IMR-90 (cell line): ENCODE measurements around the gene UBE3C. TPM values are rescaled to one million over a fixed set of nuclear protein-coding genes. Genes with fewer than 3 reads are reported as not detected.

Source experiments
- ATAC-seq: fragments of 200-7000 bp; cut with Tn5 transposase; 2 replicates; pipeline ENCODE4 v1.9.1; 2020; ENCODE audit warnings: low read depth, mild to moderate bottlenecking, moderate library complexity
- BruUV-seq: library from RNA; stranded (reverse); fragments of 400-500 nt; replicated peaks from 2 replicates; lab custom pipeline; 2021; lab: Mats Ljungman, UMichigan
- CTCF ChIA-PET: fragments of 300-600 bp; formaldehyde crosslinking; extraction: SDS; loops from one replicate; lab custom pipeline; 2021; ENCODE audit warnings: antibody characterized with exemption; lab: Yijun Ruan, JAX
- POLR2A ChIA-PET: fragments of 300-600 bp; sonication (Branson Sonifier 250); formaldehyde crosslinking; loops from one replicate; lab custom pipeline; 2022; ENCODE audit warnings: antibody characterized with exemption; ENCODE audit not compliant: unreplicated experiment; lab: Charles Lee
- DNase-seq: peaks from one replicate; pipeline ENCODE4 v3.0.0; 2013
- H2AFZ ChIP-seq: replicated peaks from 2 replicates; pipeline ENCODE3; 2013; ENCODE audit warnings: low read length, mild to moderate bottlenecking; ENCODE audit not compliant: poor library complexity
- H2AK5ac ChIP-seq: 2 replicates; pipeline ENCODE4 v1.6.1; 2013; ENCODE audit warnings: low read depth, low read length, inconsistent platforms
- H2AK9ac ChIP-seq: replicated peaks from 2 replicates; pipeline ENCODE3; 2013; ENCODE audit warnings: mild to moderate bottlenecking, low read depth, low read length, moderate library complexity; ENCODE audit not compliant: poor library complexity
- H2BK120ac ChIP-seq: 2 replicates; pipeline ENCODE4 v1.6.1; 2013; ENCODE audit warnings: low read depth, low read length, inconsistent platforms
- H2BK15ac ChIP-seq: 3 replicates; pipeline ENCODE4 v1.6.1; 2013; ENCODE audit warnings: low read depth, low read length, inconsistent platforms
- H2BK20ac ChIP-seq: 2 replicates; pipeline ENCODE4 v1.6.1; 2013; ENCODE audit warnings: low read depth, mild to moderate bottlenecking, inconsistent platforms, low read length, moderate library complexity
- H2BK5ac ChIP-seq: 2 replicates; pipeline ENCODE4 v1.6.1; 2013; ENCODE audit warnings: mild to moderate bottlenecking, low read depth, low read length, inconsistent platforms; ENCODE audit not compliant: poor library complexity, severe bottlenecking
- H3K14ac ChIP-seq: replicated peaks from 2 replicates; pipeline ENCODE4 v1.6.1; 2013; ENCODE audit warnings: low read depth, low read length, inconsistent platforms
- H3K18ac ChIP-seq: 2 replicates; pipeline ENCODE4 v1.6.1; 2013; ENCODE audit warnings: low read depth, low read length, control low read depth
- H3K23ac ChIP-seq: 2 replicates; pipeline ENCODE4 v1.6.1; 2013; ENCODE audit warnings: low read depth, low read length, inconsistent platforms
- H3K27ac ChIP-seq: 2 replicates; pipeline ENCODE4 v1.5.1; 2013; ENCODE audit warnings: mild to moderate bottlenecking, control low read depth, low read length; ENCODE audit not compliant: insufficient read depth
- H3K27me3 ChIP-seq: 2 replicates; pipeline ENCODE4 v1.6.1; 2013; ENCODE audit warnings: low read length; ENCODE audit not compliant: control insufficient read depth, insufficient read depth
- H3K36me3 ChIP-seq: 2 replicates; pipeline ENCODE4 v1.6.1; 2013; ENCODE audit warnings: low read length, mixed read lengths; ENCODE audit not compliant: control insufficient read depth, insufficient read depth
- H3K4ac ChIP-seq: 2 replicates; pipeline ENCODE4 v1.6.1; 2013; ENCODE audit warnings: low read depth, low read length, inconsistent platforms
- H3K4me1 ChIP-seq: 2 replicates; pipeline ENCODE4 v1.6.1; 2013; ENCODE audit warnings: low read length, mixed read lengths; ENCODE audit not compliant: control insufficient read depth, insufficient read depth
- H3K4me2 ChIP-seq: 2 replicates; pipeline ENCODE4 v1.6.1; 2013; ENCODE audit warnings: low read depth, mild to moderate bottlenecking, control low read depth, low read length, moderate library complexity
- H3K4me3 ChIP-seq: 2 replicates; pipeline ENCODE4 v1.5.1; 2013; ENCODE audit warnings: low read depth, mild to moderate bottlenecking, control low read depth, low read length, moderate library complexity; ENCODE audit not compliant: insufficient read depth
- H3K56ac ChIP-seq: 2 replicates; pipeline ENCODE4 v1.6.1; 2013; ENCODE audit warnings: low read length, inconsistent platforms; ENCODE audit not compliant: insufficient read depth; ENCODE audit errors: extremely low read depth
- H3K79me1 ChIP-seq, 2 experiments: 2 replicates each; pipeline ENCODE4 v1.6.1; 2013; ENCODE audit warnings: low read length in 2 of 2, inconsistent platforms in 1 of 2, low read depth in 1 of 2
- H3K9ac ChIP-seq: 2 replicates; pipeline ENCODE4 v1.6.1; 2013; ENCODE audit warnings: low read depth, low read length, control low read depth
- H3K9me1 ChIP-seq: 2 replicates; pipeline ENCODE4 v1.6.1; 2013; ENCODE audit warnings: low read length, inconsistent platforms; ENCODE audit not compliant: insufficient read depth
- H3K9me3 ChIP-seq: 2 replicates; pipeline ENCODE4 v1.6.1; 2013; ENCODE audit warnings: low read length; ENCODE audit not compliant: control insufficient read depth, insufficient read depth
- H4K20me1 ChIP-seq: 2 replicates; pipeline ENCODE4 v1.6.1; 2013; ENCODE audit warnings: low read length, inconsistent platforms; ENCODE audit not compliant: insufficient read depth
- H4K5ac ChIP-seq: 2 replicates; pipeline ENCODE4 v1.6.1; 2013; ENCODE audit warnings: mild to moderate bottlenecking, low read depth, low read length, control low read depth
- H4K8ac ChIP-seq, 2 experiments: 2 replicates each; pipeline ENCODE4 v1.6.1; 2013; ENCODE audit warnings: low read depth in 2 of 2, low read length in 2 of 2, control low read depth in 1 of 2, inconsistent platforms in 1 of 2
- H4K91ac ChIP-seq: 2 replicates; pipeline ENCODE4 v1.6.1; 2013; ENCODE audit warnings: low read depth, low read length, inconsistent platforms; ENCODE audit not compliant: insufficient read depth
- BHLHE40 ChIP-seq: fragments of 150-350 bp; IDR thresholded peaks from 2 replicates; pipeline ENCODE4 v1.6.1; 2016; ENCODE audit warnings: mild to moderate bottlenecking, low read depth, low read length
- CTCF ChIP-seq: conservative IDR thresholded peaks from 2 replicates; pipeline ENCODE4 v1.5.1; 2012; ENCODE audit warnings: mild to moderate bottlenecking, low read depth, low read length, improper control_type of control experiment
- FOS ChIP-seq: fragments of 150-350 bp; IDR thresholded peaks from 2 replicates; pipeline ENCODE4 v1.6.1; 2016; ENCODE audit warnings: low read depth, low read length
- MAZ ChIP-seq: IDR thresholded peaks from 2 replicates; pipeline ENCODE4 v1.6.1; 2012; ENCODE audit warnings: low read depth, mild to moderate bottlenecking, low read length, improper control_type of control experiment, moderate library complexity, borderline replicate concordance
- MXI1 ChIP-seq: IDR thresholded peaks from 2 replicates; pipeline ENCODE4 v1.6.1; 2012; ENCODE audit warnings: low read depth, mild to moderate bottlenecking, low read length, moderate library complexity, borderline replicate concordance
- NFE2L2 ChIP-seq: fragments of 150-350 bp; IDR thresholded peaks from 2 replicates; pipeline ENCODE4 v1.6.1; 2016; ENCODE audit warnings: low read depth, mild to moderate bottlenecking, low read length
- POLR2A ChIP-seq: IDR thresholded peaks from 2 replicates; pipeline ENCODE4 v1.6.1; 2012; ENCODE audit warnings: mild to moderate bottlenecking, low read depth, low read length
- RAD21 ChIP-seq: IDR thresholded peaks from 2 replicates; pipeline ENCODE4 v1.6.1; 2012; ENCODE audit warnings: low read length, improper control_type of control experiment
- RCOR1 ChIP-seq: IDR thresholded peaks from 2 replicates; pipeline ENCODE4 v1.6.1; 2012; ENCODE audit warnings: mild to moderate bottlenecking, low read length, improper control_type of control experiment; ENCODE audit not compliant: insufficient replicate concordance
- RFX5 ChIP-seq: IDR thresholded peaks from 2 replicates; pipeline ENCODE4 v1.8.0; 2012; ENCODE audit warnings: low read depth, mild to moderate bottlenecking, low read length, moderate library complexity
- SMC3 ChIP-seq: fragments of 150-350 bp; IDR thresholded peaks from 2 replicates; pipeline ENCODE4 v1.6.1; 2016; ENCODE audit warnings: low read depth, mild to moderate bottlenecking, antibody characterized with exemption, low read length, moderate library complexity
- WGBS, 2 experiments: methylation state at CpG; one replicate each; pipeline versions ENCODE4 v1.1.5 to v1.1.7; 2013; ENCODE audit warnings: missing lambda C conversion rate in 2 of 2; ENCODE audit not compliant: insufficient read length in 1 of 2; ENCODE audit errors: extremely low coverage in 2 of 2; 5-methylcytosine and 5-hydroxymethylcytosine counted together
- dilution Hi-C: fragments of 300-500 bp; cut with HindIII; formaldehyde crosslinking; loops from one replicate; pipeline ENCODE4 v1.14.3; 2018; ENCODE audit warnings: low sequenced_read_pairs; ENCODE audit not compliant: unreplicated experiment
- in situ Hi-C: fragments of 300-500 bp; cut with MboI; formaldehyde crosslinking; loops from 3 replicates; pipeline ENCODE4 v1.14.3; 2019; ENCODE audit warnings: low sequenced_read_pairs, inconsistent platforms, mixed read lengths
- intact Hi-C: fragments of 100-400 bp; cut with micrococcal nuclease; formaldehyde crosslinking; loops from 2 replicates; pipeline ENCODE4 v1.10.0; 2022
- polyA plus RNA-seq, 3 experiments: library from polyadenylated mRNA; depleted of rRNA; stranded (reverse); fragments of >200 nt; gene quantifications; 2 replicates each; pipeline ENCODE4 v1.2.3, GENCODE V29; 2012; ENCODE audit warnings: low replicate concordance in 1 of 3
- total RNA-seq: library from RNA; depleted of rRNA; stranded (reverse); fragments of >200 nt; gene quantifications from 2 replicates; pipeline ENCODE4 v1.2.3, GENCODE V29; 2012
- TF ChIP-seq, protein P1 (sequence below): fragments of 150-350 bp; IDR thresholded peaks from 2 replicates; pipeline ENCODE4 v1.6.1; 2016; ENCODE audit warnings: low read depth, mild to moderate bottlenecking, low read length, moderate library complexity, borderline replicate concordance

The UBE3C gene
- total and polyA plus RNA-seq, 2 of the 4 experiments (the other 2 are of a cell fraction): 43.0 to 60.6 TPM

DNA sequence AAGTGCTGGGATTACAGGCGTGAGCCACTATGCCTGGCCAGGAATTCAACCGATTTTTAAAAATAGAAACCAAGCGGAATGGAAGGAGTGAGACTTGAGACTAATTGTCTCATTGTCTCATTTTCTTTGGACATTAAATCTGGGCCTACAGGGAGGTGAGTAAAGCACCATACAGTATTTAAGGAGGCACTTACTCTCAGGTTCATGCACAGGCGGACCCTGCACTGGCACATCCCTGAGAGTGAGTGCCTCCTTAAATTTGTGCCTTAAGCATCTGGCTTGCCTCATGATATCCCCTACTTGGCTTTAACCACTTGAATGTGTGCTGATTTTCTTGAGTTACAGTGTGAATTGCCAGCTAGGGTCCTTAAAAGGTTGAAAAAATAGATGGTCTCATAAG lies 10.6 kb downstream of the UBE3C start:
- Histone ChIP-seq H4K91ac (no peak overlapping the region), H4K5ac (no peak overlapping the region), H2AK5ac (no peak overlapping the region), H2BK120ac (no peak overlapping the region), H4K20me1 (peaks cover 95% of the 10 kb centered on the region), H3K9me3 (no peaks in the 10 kb centered on the region), H3K27me3 (no peaks in the 10 kb centered on the region), H3K4me2 (no peak overlapping the region), H2BK5ac (no peak overlapping the region), H3K9ac (no peak overlapping the region), H3K56ac (no peak overlapping the region), H2AFZ (no peak overlapping the region), H3K4me3 (no peak overlapping the region), H3K27ac (no peak overlapping the region), H3K14ac (no peak overlapping the region), H3K4me1 (peaks cover 4% of the 10 kb centered on the region), H2BK20ac (no peak overlapping the region), H3K36me3 (peaks cover 5% of the 10 kb centered on the region), H4K8ac (no peak overlapping the region), H3K4ac (no peak overlapping the region), H2BK15ac (no peak overlapping the region), H2AK9ac (no peak overlapping the region), H3K9me1 (peaks cover 13% of the 10 kb centered on the region), H3K79me1 (peaks cover 0 to 62% of the 10 kb centered on the region in 2 experiments; a peak in 3 of 4 replicates), H3K23ac (no peak overlapping the region), H3K18ac (no peak overlapping the region)
- intact Hi-C loops (no loop called here), dilution Hi-C loops (no loop called here), in situ Hi-C loops (loop anchor here (25.0 kb wide), 2 partner anchors 187 to 512 kb away; partner anchors contain the start of gene RNF32)
- TF ChIP-seq POLR2A: no peak
- no peak for TF ChIP-seq NFE2L2
- no peak for TF ChIP-seq RAD21
- no peak for TF ChIP-seq FOS
- no peak for TF ChIP-seq MAZ
- no peak for TF ChIP-seq SMC3
- TF ChIP-seq MXI1: no peak
- no peak for TF ChIP-seq CTCF
- TF ChIP-seq, protein P1, sequence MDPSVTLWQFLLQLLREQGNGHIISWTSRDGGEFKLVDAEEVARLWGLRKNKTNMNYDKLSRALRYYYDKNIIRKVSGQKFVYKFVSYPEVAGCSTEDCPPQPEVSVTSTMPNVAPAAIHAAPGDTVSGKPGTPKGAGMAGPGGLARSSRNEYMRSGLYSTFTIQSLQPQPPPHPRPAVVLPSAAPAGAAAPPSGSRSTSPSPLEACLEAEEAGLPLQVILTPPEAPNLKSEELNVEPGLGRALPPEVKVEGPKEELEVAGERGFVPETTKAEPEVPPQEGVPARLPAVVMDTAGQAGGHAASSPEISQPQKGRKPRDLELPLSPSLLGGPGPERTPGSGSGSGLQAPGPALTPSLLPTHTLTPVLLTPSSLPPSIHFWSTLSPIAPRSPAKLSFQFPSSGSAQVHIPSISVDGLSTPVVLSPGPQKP: no peak
- TF ChIP-seq RFX5: no peak
- TF ChIP-seq BHLHE40: no peak
- TF ChIP-seq RCOR1: no peak
- BruUV-seq: no TSS peak
- POLR2A ChIA-PET: no interaction called here
- DNase-seq: no peak
- CTCF ChIA-PET: no interaction called here
- WGBS, 2 experiments: no CpG with 5 or more reads among the region's 4 CpGs
- no peak for ATAC-seq
